Osteoblast (primary cell): ENCODE measurements around the gene SLC6A19. TPM values are rescaled to one million over a fixed set of nuclear protein-coding genes. Genes with fewer than 3 reads are reported as not detected.

Experiments used
- DNase-seq: peaks from one replicate; pipeline ENCODE4 v3.0.0; 2011; ENCODE audit warnings: low spot score, mixed read lengths; ENCODE audit not compliant: insufficient read length; ENCODE audit errors: missing footprints
- H2AFZ ChIP-seq: 2 replicates; pipeline ENCODE4 v1.6.0; 2011; ENCODE audit warnings: mild to moderate bottlenecking, low read length
- H3K27ac ChIP-seq: 2 replicates; pipeline ENCODE4 v1.5.1; 2011; ENCODE audit warnings: mild to moderate bottlenecking, low read depth, low read length, moderate library complexity
- H3K27me3 ChIP-seq: 2 replicates; pipeline ENCODE4 v1.6.0; 2012; ENCODE audit warnings: mild to moderate bottlenecking, control low read depth, inconsistent platforms, low read length, moderate library complexity; ENCODE audit not compliant: insufficient read depth
- H3K36me3 ChIP-seq: 2 replicates; pipeline ENCODE4 v1.5.1; 2011; ENCODE audit warnings: mild to moderate bottlenecking, low read length, control low read depth, moderate library complexity; ENCODE audit not compliant: insufficient read depth
- H3K4me1 ChIP-seq: 2 replicates; pipeline ENCODE4 v1.5.1; 2011; ENCODE audit warnings: mild to moderate bottlenecking, low read length, control low read depth, moderate library complexity; ENCODE audit not compliant: insufficient read depth
- H3K4me2 ChIP-seq: 2 replicates; pipeline ENCODE4 v1.6.0; 2011; ENCODE audit warnings: mild to moderate bottlenecking, low read length; ENCODE audit not compliant: insufficient read depth
- H3K4me3 ChIP-seq: fragments of 200-600 bp; sonication (generic); 3 replicates; pipeline ENCODE4 v1.5.1; 2012; ENCODE audit warnings: mild to moderate bottlenecking, low read length, inconsistent platforms; ENCODE audit not compliant: insufficient read depth
- H3K79me2 ChIP-seq: 2 replicates; pipeline ENCODE4 v1.6.0; 2012; ENCODE audit warnings: mild to moderate bottlenecking, low read length, control low read depth, inconsistent platforms; ENCODE audit not compliant: insufficient read depth
- H3K9me3 ChIP-seq: 2 replicates; pipeline ENCODE4 v1.5.1; 2011; ENCODE audit warnings: low read depth, low read length, control low read depth
- H4K20me1 ChIP-seq: 2 replicates; pipeline ENCODE4 v1.6.0; 2012; ENCODE audit warnings: mild to moderate bottlenecking, low read length, control low read depth; ENCODE audit not compliant: insufficient read depth
- total RNA-seq: library from RNA; depleted of rRNA; stranded (reverse); fragments of >200 nt; gene quantifications from 2 replicates; pipeline ENCODE4 v1.2.3, GENCODE V29; 2012
- TF ChIP-seq, protein P1 (sequence below): IDR thresholded peaks from 2 replicates; pipeline ENCODE4 v1.5.1; 2011; ENCODE audit warnings: mild to moderate bottlenecking, low read depth, low read length, moderate library complexity; ENCODE audit errors: extremely low read depth

Gene SLC6A19
- total RNA-seq, 1 donor, result not detected

DNA sequence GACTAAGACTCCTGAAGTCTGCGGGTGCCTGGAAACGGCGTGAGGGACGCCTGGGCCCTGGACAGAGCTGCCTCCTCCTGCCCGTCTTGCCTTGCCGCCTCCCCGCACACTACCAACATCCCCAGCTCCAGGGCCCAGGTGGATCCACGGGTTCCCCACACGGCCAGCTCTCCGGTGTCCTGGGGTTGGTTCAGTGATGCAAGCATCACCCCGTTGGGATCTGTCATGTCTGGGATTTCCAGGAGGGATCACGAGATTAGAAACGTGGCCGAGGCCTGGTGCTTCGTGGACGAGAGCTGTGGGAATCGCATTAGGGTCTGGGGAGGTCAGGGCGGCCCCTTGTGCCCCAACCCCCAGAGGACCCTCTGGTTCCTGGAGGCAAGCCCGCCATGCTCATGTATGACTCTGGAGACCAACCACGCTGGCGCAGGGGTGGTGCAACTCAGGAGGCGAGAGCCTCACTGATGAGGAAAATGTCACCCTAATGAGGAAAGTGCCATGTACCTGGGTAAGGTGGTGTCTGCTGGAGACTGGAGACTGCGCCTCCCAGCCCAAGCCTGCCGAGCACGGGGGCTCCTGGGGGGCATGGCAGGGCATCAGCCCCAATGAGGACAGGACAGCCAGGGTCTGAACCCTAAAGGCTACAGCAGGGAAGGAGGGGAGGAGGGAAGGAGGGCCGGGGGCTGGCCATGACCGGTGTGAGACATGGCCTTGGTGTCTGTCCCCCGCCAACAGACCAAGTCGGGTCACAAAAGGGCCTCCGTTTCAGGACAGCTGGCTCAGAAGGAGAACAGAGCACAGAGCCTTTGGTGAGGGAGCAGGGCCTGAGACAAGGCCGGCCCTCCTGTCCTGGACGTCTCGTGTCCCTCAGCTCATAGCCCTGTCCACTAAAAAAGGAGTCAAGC lies 31.9 kb upstream of the SLC6A19 start:
- no peak overlapping the region for H2AFZ ChIP-seq
- no peaks in the 10 kb centered on the region for H4K20me1 ChIP-seq
- no peak for DNase-seq
- H3K27ac ChIP-seq, result no peak overlapping the region
- peaks cover 2% of the 10 kb centered on the region for H3K27me3 ChIP-seq
- TF ChIP-seq, protein P1, sequence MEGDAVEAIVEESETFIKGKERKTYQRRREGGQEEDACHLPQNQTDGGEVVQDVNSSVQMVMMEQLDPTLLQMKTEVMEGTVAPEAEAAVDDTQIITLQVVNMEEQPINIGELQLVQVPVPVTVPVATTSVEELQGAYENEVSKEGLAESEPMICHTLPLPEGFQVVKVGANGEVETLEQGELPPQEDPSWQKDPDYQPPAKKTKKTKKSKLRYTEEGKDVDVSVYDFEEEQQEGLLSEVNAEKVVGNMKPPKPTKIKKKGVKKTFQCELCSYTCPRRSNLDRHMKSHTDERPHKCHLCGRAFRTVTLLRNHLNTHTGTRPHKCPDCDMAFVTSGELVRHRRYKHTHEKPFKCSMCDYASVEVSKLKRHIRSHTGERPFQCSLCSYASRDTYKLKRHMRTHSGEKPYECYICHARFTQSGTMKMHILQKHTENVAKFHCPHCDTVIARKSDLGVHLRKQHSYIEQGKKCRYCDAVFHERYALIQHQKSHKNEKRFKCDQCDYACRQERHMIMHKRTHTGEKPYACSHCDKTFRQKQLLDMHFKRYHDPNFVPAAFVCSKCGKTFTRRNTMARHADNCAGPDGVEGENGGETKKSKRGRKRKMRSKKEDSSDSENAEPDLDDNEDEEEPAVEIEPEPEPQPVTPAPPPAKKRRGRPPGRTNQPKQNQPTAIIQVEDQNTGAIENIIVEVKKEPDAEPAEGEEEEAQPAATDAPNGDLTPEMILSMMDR, result no peak
- no peaks in the 10 kb centered on the region for H3K36me3 ChIP-seq
- no peak overlapping the region for H3K4me3 ChIP-seq
- H3K9me3 ChIP-seq, result no peaks in the 10 kb centered on the region
- H3K79me2 ChIP-seq, result no peaks in the 10 kb centered on the region
- no peak overlapping the region for H3K4me2 ChIP-seq
- H3K4me1 ChIP-seq, result peaks cover 3% of the 10 kb centered on the region

DNA sequence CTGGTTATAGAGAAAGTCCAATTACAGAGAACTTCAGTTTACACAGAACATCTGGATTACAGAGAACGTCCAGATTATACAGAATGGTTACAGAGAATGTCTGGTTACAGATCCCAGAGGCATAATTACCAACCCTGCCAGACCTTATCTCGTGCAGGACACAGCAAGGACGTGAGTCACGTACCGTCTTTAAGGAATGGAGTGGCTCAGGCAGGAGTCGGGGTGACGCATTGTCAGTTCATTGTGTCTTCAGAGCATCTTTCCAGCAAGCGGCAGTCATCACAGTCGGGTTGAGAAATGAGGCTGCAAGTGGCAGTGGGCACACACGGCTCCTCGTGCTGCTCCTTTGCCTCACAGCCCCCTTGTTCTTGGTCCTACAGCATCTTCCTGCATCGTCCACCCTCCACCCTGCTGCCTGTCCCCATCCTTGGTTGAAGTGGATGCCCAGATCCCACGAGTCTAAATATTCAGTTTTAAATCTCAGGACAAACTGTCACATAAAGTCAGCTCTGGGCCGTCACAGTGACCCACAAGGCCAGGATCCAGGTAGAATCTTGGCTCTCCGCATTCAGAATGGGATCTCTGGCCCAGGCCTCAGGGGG lies 30.0 kb upstream of the SLC6A19 start:
- Histone ChIP-seq H3K36me3 (no peaks in the 10 kb centered on the region), H4K20me1 (no peaks in the 10 kb centered on the region), H3K4me3 (no peak overlapping the region), H2AFZ (no peak overlapping the region), H3K27me3 (peaks cover 2% of the 10 kb centered on the region), H3K4me1 (peaks cover 3% of the 10 kb centered on the region), H3K4me2 (no peak overlapping the region), H3K27ac (no peak overlapping the region), H3K79me2 (no peaks in the 10 kb centered on the region), H3K9me3 (no peaks in the 10 kb centered on the region)
- TF ChIP-seq, protein P1, result no peak
- no peak for DNase-seq

DNA sequence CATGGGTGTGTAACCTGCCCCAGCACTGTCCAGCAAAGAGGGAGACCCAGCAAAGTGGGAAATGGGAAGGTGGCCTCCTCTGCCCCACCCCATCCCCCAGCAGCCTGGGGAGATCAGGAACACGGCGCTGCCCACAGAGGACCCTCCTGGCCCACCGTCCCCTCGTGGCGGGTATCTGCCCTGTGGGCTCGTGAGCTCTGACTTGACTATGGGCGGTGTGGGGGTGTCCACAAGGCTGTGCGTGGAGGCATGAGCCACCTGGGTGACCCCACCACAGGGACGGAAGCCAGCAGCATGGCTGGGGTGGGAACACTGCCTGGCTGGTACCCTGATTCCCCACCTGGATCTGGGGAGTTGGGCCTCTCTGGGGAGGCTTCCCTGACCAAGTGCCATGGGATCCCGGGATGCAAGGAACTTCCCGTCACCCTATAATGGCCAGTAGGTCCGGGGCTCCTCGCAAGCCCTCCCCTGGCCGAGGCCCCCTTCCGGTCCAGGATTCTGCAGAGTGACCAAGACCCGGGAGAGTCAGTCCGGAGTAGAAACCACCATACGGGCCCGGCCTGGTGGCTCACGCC lies 29.3 kb upstream of the SLC6A19 start:
- no peak for DNase-seq
- no peaks in the 10 kb centered on the region for H3K9me3 ChIP-seq
- no peak overlapping the region for H3K4me3 ChIP-seq
- no peak overlapping the region for H2AFZ ChIP-seq
- no peaks in the 10 kb centered on the region for H3K79me2 ChIP-seq
- H3K27ac ChIP-seq, result no peak overlapping the region
- no peaks in the 10 kb centered on the region for H4K20me1 ChIP-seq
- no peaks in the 10 kb centered on the region for H3K36me3 ChIP-seq
- peaks cover 3% of the 10 kb centered on the region for H3K4me1 ChIP-seq
- peaks cover 2% of the 10 kb centered on the region for H3K27me3 ChIP-seq
- TF ChIP-seq, protein P1, result no peak
- H3K4me2 ChIP-seq, result no peak overlapping the region
